ENCODE measurements around the gene S100Z.
"Not testable (repeated sequence)": the region's sequence is repeated elsewhere in the genome, so short reads cannot be mapped to it uniquely, and the experiment has no call there.

DNA sequence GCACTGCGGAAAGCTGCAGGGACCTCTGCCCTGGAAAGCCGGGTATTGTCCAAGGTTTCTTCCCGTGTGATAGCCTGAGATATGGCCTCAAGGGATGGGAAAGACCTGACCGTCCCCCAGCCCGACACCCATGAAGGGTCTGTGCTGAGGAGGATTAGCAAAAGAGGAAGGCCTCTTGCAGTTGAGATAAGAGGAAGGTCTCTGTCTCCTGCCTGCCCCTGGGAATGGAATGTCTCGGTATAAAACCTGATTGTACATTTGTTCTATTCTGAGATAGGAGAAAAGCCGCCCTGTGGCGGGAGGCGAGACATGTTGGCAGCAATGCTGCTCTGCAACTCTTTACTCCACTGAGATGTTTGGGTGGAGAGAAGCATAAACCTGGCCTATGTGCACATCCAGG, 95.4 kb downstream of the S100Z start:
- TF ChIP-seq, protein P1, sequence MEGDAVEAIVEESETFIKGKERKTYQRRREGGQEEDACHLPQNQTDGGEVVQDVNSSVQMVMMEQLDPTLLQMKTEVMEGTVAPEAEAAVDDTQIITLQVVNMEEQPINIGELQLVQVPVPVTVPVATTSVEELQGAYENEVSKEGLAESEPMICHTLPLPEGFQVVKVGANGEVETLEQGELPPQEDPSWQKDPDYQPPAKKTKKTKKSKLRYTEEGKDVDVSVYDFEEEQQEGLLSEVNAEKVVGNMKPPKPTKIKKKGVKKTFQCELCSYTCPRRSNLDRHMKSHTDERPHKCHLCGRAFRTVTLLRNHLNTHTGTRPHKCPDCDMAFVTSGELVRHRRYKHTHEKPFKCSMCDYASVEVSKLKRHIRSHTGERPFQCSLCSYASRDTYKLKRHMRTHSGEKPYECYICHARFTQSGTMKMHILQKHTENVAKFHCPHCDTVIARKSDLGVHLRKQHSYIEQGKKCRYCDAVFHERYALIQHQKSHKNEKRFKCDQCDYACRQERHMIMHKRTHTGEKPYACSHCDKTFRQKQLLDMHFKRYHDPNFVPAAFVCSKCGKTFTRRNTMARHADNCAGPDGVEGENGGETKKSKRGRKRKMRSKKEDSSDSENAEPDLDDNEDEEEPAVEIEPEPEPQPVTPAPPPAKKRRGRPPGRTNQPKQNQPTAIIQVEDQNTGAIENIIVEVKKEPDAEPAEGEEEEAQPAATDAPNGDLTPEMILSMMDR (IDR thresholded peaks at IDR 0.05), result not testable (repeated sequence)
- TF ChIP-seq POLR2A (IDR thresholded peaks at IDR 0.05), result not testable (repeated sequence)

Data from heart left ventricle (tissue), 13 donors.